Activated naive CD8-positive, alpha-beta T cell treated with anti-CD3 and anti-CD28 coated beads, Interleukin-2, amount 50 U/mL, for 24 hours (primary cell): Measurements from ENCODE around the gene GCNT1.
A peak's percentile ranks its signal among the peaks of the same experiment; 100 is the strongest.
"Not testable (repeated sequence)": the region's sequence is repeated elsewhere in the genome, so short reads cannot be mapped to it uniquely, and the experiment has no call there.

Source experiments
- ATAC-seq: fragments of 150-1000 bp; cut with Tn5 transposase; one replicate; pipeline ENCODE4 v1.10.0; 2021
- DNase-seq: peaks from one replicate; pipeline ENCODE4 v3.0.0; 2021
- H3K27ac Mint-ChIP-seq: one replicate; pipeline ENCODE4 v1.8.0; 2021; ENCODE audit warnings: mild to moderate bottlenecking, mixed read lengths
- H3K27me3 Mint-ChIP-seq: one replicate; pipeline ENCODE4 v1.8.0; 2021; ENCODE audit warnings: mixed read lengths
- H3K36me3 Mint-ChIP-seq: one replicate; pipeline ENCODE4 v1.8.0; 2021; ENCODE audit warnings: low read depth, mixed read lengths
- H3K4me1 Mint-ChIP-seq: one replicate; pipeline ENCODE4 v1.8.0; 2021; ENCODE audit warnings: mixed read lengths
- H3K4me3 Mint-ChIP-seq: one replicate; pipeline ENCODE4 v1.8.0; 2021; ENCODE audit warnings: mild to moderate bottlenecking, moderate library complexity, mixed read lengths
- H3K9me3 Mint-ChIP-seq: one replicate; pipeline ENCODE4 v1.8.0; 2021; ENCODE audit warnings: mixed read lengths

GCNT1 gene

DNA sequence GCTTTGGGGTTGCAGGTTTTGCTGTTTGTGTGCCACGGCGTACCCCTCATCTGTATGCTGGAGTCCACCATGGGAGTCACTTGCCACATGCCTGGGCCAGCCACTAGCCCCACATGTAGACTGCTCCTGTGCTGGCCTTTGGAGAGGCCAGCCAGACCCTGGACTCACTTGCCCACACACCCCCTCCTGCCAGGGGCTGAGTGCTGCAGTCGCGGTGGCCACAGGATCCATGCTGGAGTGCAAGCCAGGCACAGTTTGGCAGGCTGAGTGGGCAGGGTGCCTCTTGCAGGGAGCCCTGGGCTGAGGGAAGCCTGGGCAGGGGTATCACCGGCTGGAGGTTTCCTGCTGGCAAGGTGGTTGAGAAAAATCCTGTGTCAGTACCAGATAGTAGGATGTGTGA lies 25.6 kb upstream of the GCNT1 start:
- Mint-ChIP-seq H3K4me3 (no peak overlapping the region), H3K9me3 (no peaks in the 10 kb centered on the region), H3K36me3 (no peaks in the 10 kb centered on the region), H3K27ac (peak overlapping the region; percentile 29), H3K4me1 (peaks cover 28% of the 10 kb centered on the region), H3K27me3 (peaks cover 4% of the 10 kb centered on the region)
- ATAC-seq, result peak; percentile 30
- DNase-seq, result no peak

- Mint-ChIP-seq H3K4me3 (no peak overlapping the region), H3K9me3 (no peaks in the 10 kb centered on the region), H3K27me3 (peaks cover 4% of the 10 kb centered on the region), H3K27ac (peak overlapping the region; percentile 29), H3K36me3 (no peaks in the 10 kb centered on the region), H3K4me1 (peaks cover 32% of the 10 kb centered on the region)
- no peak for ATAC-seq
- DNase-seq, result no peak
Observed at GRCh38 chr9:76433836-76434235, 25.1 kb upstream of the GCNT1 start.

GRCh38 chr9:76434897-76435296 lies 24.1 kb upstream of the GCNT1 start:
- H3K9me3 Mint-ChIP-seq, H3K27ac Mint-ChIP-seq, H3K36me3 Mint-ChIP-seq, DNase-seq, H3K27me3 Mint-ChIP-seq, H3K4me3 Mint-ChIP-seq, ATAC-seq: not testable (repeated sequence)
- H3K4me1 Mint-ChIP-seq, result peaks cover 42% of the 10 kb centered on the region

- DNase-seq, H3K4me3 Mint-ChIP-seq, H3K9me3 Mint-ChIP-seq, H3K27me3 Mint-ChIP-seq, H3K36me3 Mint-ChIP-seq, ATAC-seq: not testable (repeated sequence)
- peak overlapping the region; percentile 37 for H3K27ac Mint-ChIP-seq
- peaks cover 62% of the 10 kb centered on the region for H3K4me1 Mint-ChIP-seq
Observed at GRCh38 chr9:76437017-76437699, 21.8 kb upstream of the GCNT1 start.

- H3K4me3 Mint-ChIP-seq, result no peak overlapping the region
- H3K4me1 Mint-ChIP-seq, result peaks cover 71% of the 10 kb centered on the region
- peaks cover 6% of the 10 kb centered on the region for H3K27me3 Mint-ChIP-seq
- no peaks in the 10 kb centered on the region for H3K9me3 Mint-ChIP-seq
- DNase-seq (no peak), ATAC-seq (peak; percentile 66)
- H3K27ac Mint-ChIP-seq, result peak overlapping the region; percentile 83
- H3K36me3 Mint-ChIP-seq, result peaks cover 9% of the 10 kb centered on the region
Observed at GRCh38 chr9:76438841-76439588, 20.0 kb upstream of the GCNT1 start.

DNA sequence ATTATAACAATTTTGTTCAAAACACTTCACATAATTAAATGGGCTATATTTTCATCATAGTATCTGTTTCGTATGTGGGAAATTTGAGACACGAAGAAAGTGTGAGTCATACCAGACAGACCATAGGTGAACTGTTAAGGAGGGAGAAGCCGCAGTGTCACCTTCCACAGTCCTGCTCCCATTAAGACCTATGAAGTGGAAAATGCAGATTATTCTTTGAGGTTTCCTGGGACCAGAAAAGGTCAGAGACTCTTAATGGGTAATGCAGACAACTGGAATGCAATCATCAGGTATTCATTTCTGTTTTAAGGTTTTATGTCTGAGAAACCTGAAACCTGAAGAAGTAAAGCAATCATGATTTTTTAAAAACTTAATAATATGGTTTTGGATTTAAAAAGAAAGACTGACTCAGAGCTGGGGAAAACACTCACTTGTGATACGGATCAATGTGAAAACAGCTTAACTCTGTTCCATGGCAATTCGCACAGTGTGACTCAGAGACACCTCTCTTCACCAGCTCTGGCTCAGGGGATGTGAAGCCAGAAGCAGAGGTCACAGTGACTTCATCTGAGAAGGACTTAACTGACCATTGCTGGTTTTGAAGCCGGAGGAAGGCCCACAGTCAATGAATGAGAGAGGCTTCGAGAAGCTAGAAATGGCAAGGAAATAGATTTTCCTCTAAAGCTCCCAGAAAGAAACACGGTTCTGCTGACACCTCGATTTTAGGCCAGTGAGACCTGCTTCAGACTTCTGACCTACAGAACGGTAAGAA lies 17.2 kb upstream of the GCNT1 start:
- peak overlapping the region; percentile 100 for H3K27ac Mint-ChIP-seq

DNA sequence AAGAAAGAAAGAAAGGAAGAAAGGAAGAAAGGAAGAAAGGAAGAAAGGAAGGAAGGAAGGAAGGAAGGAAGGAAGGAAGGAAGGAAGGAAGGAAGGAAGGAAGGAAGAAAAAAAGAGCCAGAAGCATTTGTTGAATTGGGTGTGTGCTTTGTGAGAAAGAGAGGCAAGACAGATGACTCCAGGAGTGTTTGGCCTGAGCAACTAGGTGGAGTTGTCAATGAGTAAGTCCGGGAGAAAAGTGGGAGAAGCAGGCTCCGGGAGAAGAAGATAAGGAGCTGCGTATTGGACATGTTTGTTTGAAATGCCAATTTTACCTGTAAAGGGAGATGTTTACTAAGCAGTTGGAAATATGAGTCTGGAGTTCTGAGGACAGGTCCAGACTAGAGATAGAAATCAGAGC lies 15.1 kb upstream of the GCNT1 start:
- Mint-ChIP-seq H3K27ac (peak overlapping the region; percentile 9), H3K27me3 (peaks cover 2% of the 10 kb centered on the region)

More for the DNA sequence above, 17.2 kb upstream of the GCNT1 start:
- ATAC-seq (peak; percentile 90), DNase-seq (peak; percentile 48)
- Mint-ChIP-seq H3K4me3 (peak overlapping the region; percentile 87), H3K4me1 (peaks cover 65% of the 10 kb centered on the region), H3K27me3 (peaks cover 2% of the 10 kb centered on the region), H3K36me3 (peaks cover 9% of the 10 kb centered on the region), H3K9me3 (no peaks in the 10 kb centered on the region)

GRCh38 chr9:76444322-76444929 lies 14.6 kb upstream of the GCNT1 start:
- peak overlapping the region; percentile 87 for H3K4me3 Mint-ChIP-seq
- ATAC-seq, result no peak
- H3K27me3 Mint-ChIP-seq, result peaks cover 2% of the 10 kb centered on the region
- H3K27ac Mint-ChIP-seq, result peak overlapping the region; percentile 9
- no peaks in the 10 kb centered on the region for H3K9me3 Mint-ChIP-seq
- peaks cover 50% of the 10 kb centered on the region for H3K4me1 Mint-ChIP-seq
- H3K36me3 Mint-ChIP-seq, result peaks cover 9% of the 10 kb centered on the region
- DNase-seq, result no peak

More for the DNA sequence above, 15.1 kb upstream of the GCNT1 start:
- H3K36me3 Mint-ChIP-seq, result peaks cover 9% of the 10 kb centered on the region
- DNase-seq (no peak), ATAC-seq (no peak)
- no peaks in the 10 kb centered on the region for H3K9me3 Mint-ChIP-seq
- H3K4me1 Mint-ChIP-seq, result peaks cover 55% of the 10 kb centered on the region
- H3K4me3 Mint-ChIP-seq, result peak overlapping the region; percentile 87

- Mint-ChIP-seq H3K9me3 (no peaks in the 10 kb centered on the region), H3K36me3 (peaks cover 9% of the 10 kb centered on the region), H3K27ac (no peak overlapping the region), H3K4me1 (peaks cover 37% of the 10 kb centered on the region), H3K4me3 (no peak overlapping the region), H3K27me3 (peaks cover 2% of the 10 kb centered on the region)
- ATAC-seq, result no peak
- DNase-seq, result no peak
Observed at GRCh38 chr9:76445976-76446375, 13.0 kb upstream of the GCNT1 start.

- Mint-ChIP-seq H3K27ac (no peak overlapping the region), H3K4me3 (no peak overlapping the region), H3K36me3 (peaks cover 4% of the 10 kb centered on the region), H3K4me1 (peaks cover 16% of the 10 kb centered on the region), H3K9me3 (peaks cover 7% of the 10 kb centered on the region), H3K27me3 (no peaks in the 10 kb centered on the region)
- no peak for ATAC-seq
- no peak for DNase-seq
Observed at GRCh38 chr9:76448501-76448900, 10.5 kb upstream of the GCNT1 start.

GRCh38 chr9:76451234-76451633 lies 7.7 kb upstream of the GCNT1 start:
- peaks cover 16% of the 10 kb centered on the region for H3K9me3 Mint-ChIP-seq
- ATAC-seq (no peak), DNase-seq (no peak)
- H3K4me3 Mint-ChIP-seq, result no peak overlapping the region
- no peak overlapping the region for H3K27ac Mint-ChIP-seq
- H3K27me3 Mint-ChIP-seq, result no peaks in the 10 kb centered on the region
- peaks cover 15% of the 10 kb centered on the region for H3K4me1 Mint-ChIP-seq
- H3K36me3 Mint-ChIP-seq, result peaks cover 13% of the 10 kb centered on the region

GRCh38 chr9:76452839-76453238 lies 6.1 kb upstream of the GCNT1 start:
- no peaks in the 10 kb centered on the region for H3K27me3 Mint-ChIP-seq
- H3K4me3 Mint-ChIP-seq, result no peak overlapping the region
- H3K27ac Mint-ChIP-seq, result no peak overlapping the region
- H3K9me3 Mint-ChIP-seq, result peaks cover 16% of the 10 kb centered on the region
- no peak for DNase-seq
- H3K36me3 Mint-ChIP-seq, result peaks cover 13% of the 10 kb centered on the region
- no peak for ATAC-seq
- peaks cover 14% of the 10 kb centered on the region for H3K4me1 Mint-ChIP-seq

- H3K4me1 Mint-ChIP-seq, result peaks cover 19% of the 10 kb centered on the region
- no peak overlapping the region for H3K4me3 Mint-ChIP-seq
- DNase-seq, result no peak
- no peaks in the 10 kb centered on the region for H3K27me3 Mint-ChIP-seq
- peaks cover 16% of the 10 kb centered on the region for H3K9me3 Mint-ChIP-seq
- H3K27ac Mint-ChIP-seq, result no peak overlapping the region
- H3K36me3 Mint-ChIP-seq, result peaks cover 13% of the 10 kb centered on the region
- no peak for ATAC-seq
Observed at GRCh38 chr9:76453785-76454184, 5.2 kb upstream of the GCNT1 start.

- ATAC-seq, result no peak
- Mint-ChIP-seq H3K27me3 (no peaks in the 10 kb centered on the region), H3K36me3 (peaks cover 13% of the 10 kb centered on the region)
Observed at GRCh38 chr9:76454311-76454710, 4.7 kb upstream of the GCNT1 start.

More at GRCh38 chr9:76454311-76454710, 4.7 kb upstream of the GCNT1 start:
- Mint-ChIP-seq H3K9me3 (peaks cover 16% of the 10 kb centered on the region), H3K27ac (no peak overlapping the region), H3K4me1 (peaks cover 20% of the 10 kb centered on the region), H3K4me3 (no peak overlapping the region)
- no peak for DNase-seq
